Body of pancreas (tissue), 4 donors: ENCODE measurements around the gene SULT6B1.
"Not testable (repeated sequence)": the region's sequence is repeated elsewhere in the genome, so short reads cannot be mapped to it uniquely, and the experiment has no call there.

ENCODE experiments used
- CTCF ChIP-seq, 7 experiments: fragments of 450-650 bp in 4 of 7; fragments of 200-600 bp in 3 of 7; sonication (generic) in 3 of 7; IDR thresholded peaks; one replicate each; pipeline ENCODE4 v1.5.1; 2016 to 2019; ENCODE audit warnings: antibody characterized with exemption in 7 of 7
- POLR2A ChIP-seq, 3 donors: fragments of 450-650 bp; IDR thresholded peaks; one replicate each; pipeline ENCODE4 v1.6.1; 2016; ENCODE audit warnings: antibody characterized with exemption in 3 of 3, mild to moderate bottlenecking in 2 of 3

- not testable (repeated sequence) for TF ChIP-seq CTCF, POLR2A (IDR thresholded peaks at IDR 0.05)
These were observed 16.7 kb upstream of the SULT6B1 start for GRCh38 chr2:37205071-37205661.
